Spleen (tissue), 11 donors: ENCODE measurements around the gene SLC25A13. TPM values are rescaled to one million over a fixed set of nuclear protein-coding genes. Genes with fewer than 3 reads are reported as not detected.

Source experiments
- DNase-seq: peaks from one replicate; pipeline ENCODE4 v3.0.0-alpha.2; 2020
- H3K27ac ChIP-seq, 8 donors: fragments of 200-600 bp; sonication (generic) in 7 of 8; 1 replicate in 4 of 8; 2 replicates in 4 of 8; pipeline versions ENCODE4 v1.5.0 to v1.8.0; 2016 to 2021; ENCODE audit warnings: inconsistent platforms in 4 of 8, mild to moderate bottlenecking in 4 of 8, moderate library complexity in 1 of 8
- H3K27me3 ChIP-seq, 7 donors: fragments of 200-600 bp; sonication (generic) in 6 of 7; replicated peaks in 1 of 7; 1 replicate in 4 of 7; 2 replicates in 3 of 7; pipeline versions ENCODE4 v1.5.0 to v1.8.0; 2016 to 2021; ENCODE audit warnings: inconsistent platforms in 3 of 7, mild to moderate bottlenecking in 1 of 7
- H3K36me3 ChIP-seq, 6 donors: fragments of 200-600 bp; sonication (generic) in 5 of 6; 1 replicate in 4 of 6; 2 replicates in 2 of 6; pipeline versions ENCODE4 v1.5.0 to v1.8.0; 2016 to 2021; ENCODE audit warnings: inconsistent platforms in 2 of 6
- H3K4me1 ChIP-seq, 6 donors: fragments of 200-600 bp; sonication (generic) in 5 of 6; 1 replicate in 3 of 6; 2 replicates in 3 of 6; pipeline versions ENCODE4 v1.5.0 to v1.8.0; 2016 to 2021; ENCODE audit warnings: inconsistent platforms in 3 of 6
- H3K4me3 ChIP-seq, 8 donors: fragments of 200-600 bp; sonication (generic) in 7 of 8; 1 replicate in 4 of 8; 2 replicates in 4 of 8; pipeline versions ENCODE4 v1.5.0 to v1.8.0; 2016 to 2021; ENCODE audit warnings: inconsistent platforms in 4 of 8, mild to moderate bottlenecking in 4 of 8, moderate library complexity in 2 of 8
- H3K9me3 ChIP-seq, 8 donors: fragments of 200-600 bp; sonication (generic) in 7 of 8; 1 replicate in 4 of 8; 2 replicates in 4 of 8; pipeline versions ENCODE4 v1.5.0 to v1.8.0; 2016 to 2021; ENCODE audit warnings: inconsistent platforms in 4 of 8
- POLR2A ChIP-seq, 3 donors: fragments of 450-650 bp; IDR thresholded peaks; one replicate each; pipeline ENCODE4 v1.5.1; 2017; ENCODE audit warnings: antibody characterized with exemption in 3 of 3, mild to moderate bottlenecking in 1 of 3
- POLR2AphosphoS5 ChIP-seq, 3 donors: sonication (generic); formaldehyde crosslinking; IDR thresholded peaks; one replicate each; pipeline ENCODE4 v1.5.1; 2017; ENCODE audit warnings: antibody characterized with exemption in 3 of 3
- WGBS, 5 donors: extraction: QIAGEN DNeasy Blood & Tissue Kit in 3 of 5; methylation state at CpG; one replicate each; pipeline versions ENCODE4 v1.1.5 to v1.1.7; 2013 to 2018; 5-methylcytosine and 5-hydroxymethylcytosine counted together
- intact Hi-C: fragments of 100-400 bp; cut with DNase I; formaldehyde crosslinking; loops from one replicate; pipeline ENCODE4 v1.15.0; 2023; ENCODE audit warnings: low total_unique reads
- polyA plus RNA-seq, 3 donors: library from polyadenylated mRNA; stranded (reverse); fragments of 200-250 nt; gene quantifications; one replicate each; pipeline ENCODE4 v1.2.1, GENCODE V29; 2013
- total RNA-seq, 7 donors: library from RNA; depleted of rRNA in 3 of 7; stranded (reverse); fragments of >200 nt in 3 of 7; fragmentation: NEBNext Ultra II Directional in 4 of 7; extraction: Animal tissue kit (Norgen Biotek cat#: 25700) in 4 of 7; gene quantifications; one replicate each; pipeline versions ENCODE4 v1.1.0 to v1.2.1, GENCODE V29; 2016 to 2021
- TF ChIP-seq, protein P1 (sequence below), 11 experiments: fragments of 200-600 bp in 7 of 11; fragments of 450-650 bp in 4 of 11; sonication (generic) in 4 of 11; IDR thresholded peaks in 8 of 11; conservative IDR thresholded peaks in 3 of 11; 1 replicate in 7 of 11; 2 replicates in 4 of 11; pipeline versions ENCODE4 v1.4.0 to v1.8.0; 2016 to 2021; ENCODE audit warnings: antibody characterized with exemption in 11 of 11, inconsistent platforms in 4 of 11, mild to moderate bottlenecking in 1 of 11
- donor health status: healthy with polysubstance abuse.
- donor health status: DM: no; HTN: no; CAD: no; lungs with moderate emphysema.
- donor health status: DM: no; HTN: no; CAD: no.
- donor health status: Bipolar disorder and iron deficiency.
- donor health status: healthy.
- donor health status: DM: no; HTN: no; CAD: no.
- donor health status: DM: yes; HTN: yes; CAD: no.

The SLC25A13 gene
- total and polyA plus RNA-seq, 10 donors = 6.3 to 44.4 (median 25.9) TPM

GRCh38 chr7:96178581-96178980, 143.3 kb downstream of the SLC25A13 start:
- Histone ChIP-seq H3K4me3 (no peak overlapping the region), H3K27ac (no peak overlapping the region), H3K9me3 (no peaks in the 10 kb centered on the region), H3K36me3 (peaks cover 0 to 94% (median 19%) of the 10 kb centered on the region in 6 donors), H3K27me3 (no peaks in the 10 kb centered on the region), H3K4me1 (no peaks in the 10 kb centered on the region)
- TF ChIP-seq POLR2AphosphoS5 (IDR thresholded peaks at IDR 0.05) (no peak), POLR2A (IDR thresholded peaks at IDR 0.05) (no peak)
- TF ChIP-seq, protein P1, sequence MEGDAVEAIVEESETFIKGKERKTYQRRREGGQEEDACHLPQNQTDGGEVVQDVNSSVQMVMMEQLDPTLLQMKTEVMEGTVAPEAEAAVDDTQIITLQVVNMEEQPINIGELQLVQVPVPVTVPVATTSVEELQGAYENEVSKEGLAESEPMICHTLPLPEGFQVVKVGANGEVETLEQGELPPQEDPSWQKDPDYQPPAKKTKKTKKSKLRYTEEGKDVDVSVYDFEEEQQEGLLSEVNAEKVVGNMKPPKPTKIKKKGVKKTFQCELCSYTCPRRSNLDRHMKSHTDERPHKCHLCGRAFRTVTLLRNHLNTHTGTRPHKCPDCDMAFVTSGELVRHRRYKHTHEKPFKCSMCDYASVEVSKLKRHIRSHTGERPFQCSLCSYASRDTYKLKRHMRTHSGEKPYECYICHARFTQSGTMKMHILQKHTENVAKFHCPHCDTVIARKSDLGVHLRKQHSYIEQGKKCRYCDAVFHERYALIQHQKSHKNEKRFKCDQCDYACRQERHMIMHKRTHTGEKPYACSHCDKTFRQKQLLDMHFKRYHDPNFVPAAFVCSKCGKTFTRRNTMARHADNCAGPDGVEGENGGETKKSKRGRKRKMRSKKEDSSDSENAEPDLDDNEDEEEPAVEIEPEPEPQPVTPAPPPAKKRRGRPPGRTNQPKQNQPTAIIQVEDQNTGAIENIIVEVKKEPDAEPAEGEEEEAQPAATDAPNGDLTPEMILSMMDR (IDR thresholded peaks at IDR 0.05 in 8 of 11, conservative IDR thresholded peaks at IDR 0.05 in 3 of 11) = no peak
- intact Hi-C loops = no loop called here
- WGBS, 5 donors = 89 to 100% (median 92%) methylated on average over 2 of the region's 2 CpGs
- DNase-seq = no peak

- intact Hi-C loops = no loop called here
- no peaks in the 10 kb centered on the region for H3K27me3 ChIP-seq
- no peak for DNase-seq
- TF ChIP-seq, protein P1 (IDR thresholded peaks at IDR 0.05 in 8 of 11, conservative IDR thresholded peaks at IDR 0.05 in 3 of 11) = no peak
- H3K27ac ChIP-seq = no peak overlapping the region
- WGBS, 5 donors = 90 to 97% (median 97%) methylated on average over 3 of the region's 3 CpGs
- peaks cover 0 to 93% (median 8%) of the 10 kb centered on the region in 6 donors for H3K36me3 ChIP-seq
- H3K9me3 ChIP-seq = no peaks in the 10 kb centered on the region
- H3K4me3 ChIP-seq = no peak overlapping the region
- H3K4me1 ChIP-seq = no peaks in the 10 kb centered on the region
Observed at GRCh38 chr7:96177353-96177752, 144.5 kb downstream of the SLC25A13 start.

DNA sequence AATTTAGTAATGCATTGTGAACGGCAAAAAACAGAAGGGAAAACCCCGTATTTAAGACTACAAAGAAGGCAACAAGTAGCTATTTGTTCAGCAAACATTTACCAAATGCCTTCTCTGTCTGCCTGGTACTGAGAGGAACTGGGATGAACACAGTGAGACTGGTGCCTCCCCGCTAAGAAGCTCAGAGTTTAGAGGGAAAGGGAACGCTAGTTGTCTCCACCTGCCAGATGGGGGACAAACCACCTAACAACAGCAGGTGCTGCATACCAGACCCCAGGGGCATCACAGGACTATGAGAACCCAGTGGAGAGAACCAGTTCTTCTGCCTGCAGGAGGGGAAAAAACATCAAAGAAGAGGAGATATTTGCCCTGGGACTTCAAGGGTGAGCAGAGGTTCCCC, 147.1 kb downstream of the SLC25A13 start:
- 87 to 90% (median 89%) methylated on average over 4 of the region's 4 CpGs for WGBS, 5 donors
- H3K9me3 ChIP-seq = no peaks in the 10 kb centered on the region
- peaks cover 0 to 97% (median 17%) of the 10 kb centered on the region in 6 donors for H3K36me3 ChIP-seq
- no peaks in the 10 kb centered on the region for H3K4me1 ChIP-seq
- TF ChIP-seq POLR2A (IDR thresholded peaks at IDR 0.05) (no peak), POLR2AphosphoS5 (IDR thresholded peaks at IDR 0.05) (no peak)
- TF ChIP-seq, protein P1 (IDR thresholded peaks at IDR 0.05 in 8 of 11, conservative IDR thresholded peaks at IDR 0.05 in 3 of 11) = no peak
- DNase-seq = no peak
- intact Hi-C loops = no loop called here
- no peaks in the 10 kb centered on the region for H3K27me3 ChIP-seq
- H3K27ac ChIP-seq = no peak overlapping the region
- no peak overlapping the region for H3K4me3 ChIP-seq

DNA sequence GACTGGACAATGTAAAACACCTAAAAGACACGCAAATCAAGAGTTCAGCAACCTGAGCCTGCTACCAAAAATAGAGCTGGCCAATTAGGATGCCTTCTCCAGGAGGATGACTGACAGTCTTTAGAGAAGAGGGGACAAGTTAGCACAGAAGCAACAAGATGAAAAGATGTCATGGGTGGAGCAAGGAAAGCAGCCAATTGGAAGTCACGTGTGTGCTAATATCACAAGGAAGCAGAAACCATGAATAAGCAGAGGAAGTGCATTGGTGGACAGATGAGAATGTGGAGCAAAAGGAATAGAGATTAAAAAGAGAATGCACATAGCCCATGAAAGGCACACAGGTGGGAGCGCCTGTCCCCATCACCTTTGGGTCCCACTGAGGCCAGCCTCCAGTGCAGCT, 148.1 kb downstream of the SLC25A13 start:
- Histone ChIP-seq H3K27me3 (no peaks in the 10 kb centered on the region), H3K4me3 (no peak overlapping the region), H3K9me3 (no peaks in the 10 kb centered on the region), H3K36me3 (peaks cover 0 to 97% (median 24%) of the 10 kb centered on the region in 6 donors), H3K4me1 (no peaks in the 10 kb centered on the region), H3K27ac (no peak overlapping the region)
- TF ChIP-seq POLR2A (IDR thresholded peaks at IDR 0.05) (no peak), POLR2AphosphoS5 (IDR thresholded peaks at IDR 0.05) (no peak)
- TF ChIP-seq, protein P1 (IDR thresholded peaks at IDR 0.05 in 8 of 11, conservative IDR thresholded peaks at IDR 0.05 in 3 of 11) = no peak
- DNase-seq = no peak
- intact Hi-C loops = no loop called here
- 89 to 95% (median 91%) methylated on average over 3 of the region's 3 CpGs for WGBS, 5 donors
